GM12878 (cell line): ENCODE data around the gene POU2F1. TPM values are rescaled to one million over a fixed set of nuclear protein-coding genes. Genes with fewer than 3 reads are reported as not detected.

Source experiments
- ATAC-seq: fragments of 200-7000 bp; cut with Tn5 transposase; 3 replicates; pipeline ENCODE4 v1.9.1; 2020; ENCODE audit warnings: mild to moderate bottlenecking, moderate library complexity
- BruUV-seq: library from RNA; stranded (reverse); fragments of 400-500 nt; replicated peaks from 2 replicates; lab custom pipeline; 2021; lab: Mats Ljungman, UMichigan
- CTCF ChIA-PET: fragments of 300-600 bp; sonication (Branson Sonifier 250); formaldehyde crosslinking; extraction: SDS; loops from one replicate; lab custom pipeline; 2021; ENCODE audit warnings: inconsistent platforms; lab: Yijun Ruan, JAX
- POLR2A ChIA-PET: fragments of 350-600 bp; formaldehyde crosslinking; extraction: SDS; loops from one replicate; lab custom pipeline; 2021; ENCODE audit warnings: inconsistent platforms; lab: Charles Lee
- RAD21 ChIA-PET: fragments of 300-600 bp; sonication (Branson Sonifier 250); formaldehyde crosslinking; loops from one replicate; lab custom pipeline; 2023; ENCODE audit warnings: antibody characterized with exemption; ENCODE audit not compliant: unreplicated experiment; lab: Charles Lee
- SMC1A ChIA-PET: fragments of 300-600 bp; sonication (Branson Sonifier 250); formaldehyde crosslinking; loops from one replicate; lab custom pipeline; 2023; ENCODE audit not compliant: unreplicated experiment, uncharacterized antibody; lab: Charles Lee
- DNase-seq: peaks from one replicate; pipeline ENCODE4 v3.0.0-alpha.2; 2011; ENCODE audit warnings: low read depth, low spot score
- FAIRE-seq: peaks from 3 replicates; lab custom pipeline; 2011; peaks lifted over from hg19 to GRCh38; lab: Jason Lieb, UNC
- H2AFZ ChIP-seq: 2 replicates; pipeline ENCODE4 v1.6.0; 2011; ENCODE audit warnings: low read depth, low read length, control low read depth; ENCODE audit not compliant: control insufficient read depth
- H3K27ac ChIP-seq: 2 replicates; pipeline ENCODE4 v1.5.1; 2011; ENCODE audit warnings: control low read depth; ENCODE audit not compliant: control insufficient read depth, insufficient read depth
- H3K27me3 ChIP-seq, 2 experiments: replicated peaks in 1 of 2; 2 replicates each; pipeline versions ENCODE4 v1.6.0 to v1.6.1; 2011; ENCODE audit warnings: low read length in 1 of 2; ENCODE audit not compliant: control insufficient read depth in 2 of 2, insufficient read depth in 2 of 2
- H3K36me3 ChIP-seq, 2 experiments: 2 replicates each; pipeline ENCODE4 v1.5.1; 2011; ENCODE audit warnings: low read length in 1 of 2; ENCODE audit not compliant: control insufficient read depth in 2 of 2, insufficient read depth in 2 of 2
- H3K4me1 ChIP-seq: 2 replicates; pipeline ENCODE4 v1.6.1; 2011; ENCODE audit warnings: mild to moderate bottlenecking, low read length, moderate library complexity, mixed read lengths; ENCODE audit not compliant: control insufficient read depth, insufficient read depth
- H3K4me2 ChIP-seq: 2 replicates; pipeline ENCODE4 v1.6.0; 2011; ENCODE audit warnings: control low read depth; ENCODE audit not compliant: control insufficient read depth, insufficient read depth
- H3K4me3 ChIP-seq: fragments of 200-600 bp; sonication (generic); 2 replicates; pipeline ENCODE4 v1.5.1; 2016
- H3K79me2 ChIP-seq: 2 replicates; pipeline ENCODE4 v1.6.0; 2011; ENCODE audit warnings: low read length; ENCODE audit not compliant: control insufficient read depth, insufficient read depth
- H3K9ac ChIP-seq: 2 replicates; pipeline ENCODE4 v1.8.0; 2011; ENCODE audit warnings: low read length, control low read depth, mixed read lengths; ENCODE audit not compliant: control insufficient read depth, insufficient read depth
- H3K9me3 ChIP-seq: replicated peaks from 3 replicates; pipeline ENCODE4 v1.5.1; 2011; ENCODE audit warnings: mild to moderate bottlenecking, low read length; ENCODE audit not compliant: control insufficient read depth, insufficient read depth
- H4K20me1 ChIP-seq: 2 replicates; pipeline ENCODE4 v1.6.0; 2011; ENCODE audit not compliant: control insufficient read depth, insufficient read depth
- BCL11A ChIP-seq: IDR thresholded peaks from 2 replicates; pipeline ENCODE4 v1.6.1; 2011; ENCODE audit warnings: low read depth, low read length
- CBX3 ChIP-seq: fragments of 200-600 bp; sonication (generic); IDR thresholded peaks from 2 replicates; pipeline ENCODE4 v1.6.1; 2016; ENCODE audit warnings: low read depth, borderline replicate concordance
- CHD4 ChIP-seq: fragments of 200-600 bp; sonication (generic); IDR thresholded peaks from 2 replicates; pipeline ENCODE4 v1.6.1; 2016; ENCODE audit warnings: mild to moderate bottlenecking
- ETV6 ChIP-seq, 2 experiments: fragments of 450-650 bp in 1 of 2; IDR thresholded peaks in 1 of 2; conservative IDR thresholded peaks in 1 of 2; 2 replicates each; pipeline ENCODE4 v1.6.1; 2014; ENCODE audit warnings: antibody characterized with exemption in 1 of 2, borderline replicate concordance in 1 of 2, low read depth in 1 of 2, mild to moderate bottlenecking in 1 of 2, moderate library complexity in 1 of 2
- JUND ChIP-seq: IDR thresholded peaks from 2 replicates; pipeline ENCODE4 v1.6.1; 2012; ENCODE audit warnings: low read depth, mild to moderate bottlenecking, low read length, improper control_type of control experiment, moderate library complexity
- PAX5 ChIP-seq: IDR thresholded peaks from 2 replicates; pipeline ENCODE4 v1.6.1; 2011; ENCODE audit warnings: low read depth, low read length, borderline replicate concordance
- POLR2AphosphoS5 ChIP-seq: IDR thresholded peaks from 2 replicates; pipeline ENCODE4 v1.6.1; 2011; ENCODE audit warnings: mild to moderate bottlenecking, low read length, inconsistent platforms
- REST ChIP-seq: IDR thresholded peaks from 2 replicates; pipeline ENCODE4 v1.6.1; 2012; ENCODE audit warnings: mild to moderate bottlenecking, low read depth, low read length
- SP1 ChIP-seq: IDR thresholded peaks from one replicate; pipeline ENCODE4 v1.6.1; 2011; ENCODE audit warnings: low read depth, low read length
- SREBF2 ChIP-seq: IDR thresholded peaks from 2 replicates; pipeline ENCODE4 v1.6.1; 2012; ENCODE audit warnings: mild to moderate bottlenecking, low read length
- SUPT20H ChIP-seq: IDR thresholded peaks from 2 replicates; pipeline ENCODE4 v1.6.1; 2011; ENCODE audit warnings: low read depth, mild to moderate bottlenecking, low read length, moderate library complexity, borderline replicate concordance; ENCODE audit not compliant: control insufficient read depth
- ZNF207 ChIP-seq: fragments of 450-650 bp; IDR thresholded peaks from 2 replicates; pipeline ENCODE4 v1.6.1; 2014; ENCODE audit warnings: antibody characterized with exemption, mild to moderate bottlenecking, borderline replicate concordance
- ZNF217 ChIP-seq: fragments of 450-650 bp; IDR thresholded peaks from 2 replicates; pipeline ENCODE4 v1.6.1; 2017; ENCODE audit warnings: antibody characterized with exemption, mild to moderate bottlenecking
- WGBS: methylation state at CpG from one replicate; pipeline ENCODE4 v1.1.6; 2016; ENCODE audit warnings: low lambda C conversion rate; ENCODE audit not compliant: insufficient replicate concordance, insufficient coverage; ENCODE audit errors: missing lambda C conversion rate; 5-methylcytosine and 5-hydroxymethylcytosine counted together
- in situ Hi-C: fragments of 300-500 bp; cut with MboI; formaldehyde crosslinking; loops from 9 replicates; pipeline ENCODE4 v1.14.3; 2018; ENCODE audit warnings: mixed read lengths
- intact Hi-C: fragments of 100-400 bp; cut with micrococcal nuclease; formaldehyde crosslinking; loops from one replicate; pipeline ENCODE4 v1.14.2; 2022; ENCODE audit not compliant: unreplicated experiment
- polyA plus RNA-seq, 11 experiments: library from polyadenylated mRNA; depleted of rRNA in 4 of 11; unstranded in 6 of 11; stranded (reverse) in 5 of 11; fragments of >200 nt; fragmentation: Nextera tagmentation in 4 of 11; fragmentation: Illumina TruSeq in 1 of 11; extraction: Ambion mirVana in 4 of 11; extraction: Trizol in 1 of 11; gene quantifications; 1 replicate in 1 of 11; 2 replicates in 10 of 11; pipeline versions ENCODE4 v1.2.1 to v1.2.3, GENCODE V29; 2011 to 2016; ENCODE audit warnings: inconsistent platforms in 2 of 11, missing spikeins in 2 of 11, low read depth in 1 of 11
- total RNA-seq, 4 experiments: library from RNA; depleted of rRNA in 3 of 4; stranded (reverse); fragments of >200 nt in 3 of 4; fragmentation: Illumina TruSeq in 1 of 4; extraction: Trizol in 1 of 4; gene quantifications; 2 replicates each; pipeline versions ENCODE4 v1.2.1 to v1.2.3, GENCODE V29; 2013 to 2021
- TF ChIP-seq, protein P1 (sequence below): fragments of 450-650 bp; IDR thresholded peaks from 2 replicates; pipeline ENCODE4 v1.6.1; 2017; ENCODE audit warnings: low read depth, mild to moderate bottlenecking, moderate library complexity
- TF ChIP-seq, protein P2 (sequence below): fragments of 450-650 bp; IDR thresholded peaks from 2 replicates; pipeline ENCODE4 v1.6.1; 2017; ENCODE audit warnings: mild to moderate bottlenecking, moderate library complexity

POU2F1 gene
- total and polyA plus RNA-seq, 10 of the 15 experiments (the other 5 are each of a cell fraction or from before 2014, with no cell fraction given) = 2.5 to 21.7 (median 12.5) TPM

GRCh38 chr1:167207940-167208623, 12.6 kb upstream of the POU2F1 start:
- CTCF ChIA-PET = no interaction called here
- RAD21 ChIA-PET = interaction anchor here (0.6 to 1.0 kb wide), 2 partner anchors 12 to 39 kb away, joined by 3 read pairs; no protein-coding TSS in a partner anchor
- Histone ChIP-seq H4K20me1 (no peaks in the 10 kb centered on the region), H3K79me2 (no peaks in the 10 kb centered on the region), H3K9ac (no peak overlapping the region), H3K4me2 (no peak overlapping the region), H3K36me3 (no peaks in the 10 kb centered on the region), H3K4me1 (no peaks in the 10 kb centered on the region), H2AFZ (no peak overlapping the region), H3K9me3 (peaks cover 14% of the 10 kb centered on the region), H3K4me3 (no peak overlapping the region), H3K27me3 (no peaks in the 10 kb centered on the region), H3K27ac (no peak overlapping the region)
- 2% methylated on average over 6 of the region's 6 CpGs for WGBS
- no TSS peak for BruUV-seq
- POLR2A ChIA-PET = no interaction called here
- SMC1A ChIA-PET = interaction anchor here (0.6 kb wide), 1 partner anchor 51 kb away, joined by 3 read pairs; no protein-coding TSS in a partner anchor
- in situ Hi-C loops (no loop called here), intact Hi-C loops (no loop called here)
- no peak for ATAC-seq
- no peak for FAIRE-seq
- no peak for DNase-seq
- TF ChIP-seq ETV6 (conservative IDR thresholded peaks at IDR 0.05 in 1 of 2, IDR thresholded peaks at IDR 0.05 in 1 of 2; ENCODE audit: borderline replicate concordance in 1 of 2, low read depth in 1 of 2) (no peak), BCL11A (no peak), POLR2AphosphoS5 (no peak), CHD4 (no peak), JUND (no peak), PAX5 (no peak), ZNF207 (no peak), SREBF2 (no peak), SP1 (no peak), ZNF217 (no peak), CBX3 (no peak), SUPT20H (no peak), REST (no peak)
- TF ChIP-seq, protein P1, sequence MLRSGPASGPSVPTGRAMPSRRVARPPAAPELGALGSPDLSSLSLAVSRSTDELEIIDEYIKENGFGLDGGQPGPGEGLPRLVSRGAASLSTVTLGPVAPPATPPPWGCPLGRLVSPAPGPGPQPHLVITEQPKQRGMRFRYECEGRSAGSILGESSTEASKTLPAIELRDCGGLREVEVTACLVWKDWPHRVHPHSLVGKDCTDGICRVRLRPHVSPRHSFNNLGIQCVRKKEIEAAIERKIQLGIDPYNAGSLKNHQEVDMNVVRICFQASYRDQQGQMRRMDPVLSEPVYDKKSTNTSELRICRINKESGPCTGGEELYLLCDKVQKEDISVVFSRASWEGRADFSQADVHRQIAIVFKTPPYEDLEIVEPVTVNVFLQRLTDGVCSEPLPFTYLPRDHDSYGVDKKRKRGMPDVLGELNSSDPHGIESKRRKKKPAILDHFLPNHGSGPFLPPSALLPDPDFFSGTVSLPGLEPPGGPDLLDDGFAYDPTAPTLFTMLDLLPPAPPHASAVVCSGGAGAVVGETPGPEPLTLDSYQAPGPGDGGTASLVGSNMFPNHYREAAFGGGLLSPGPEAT = no peak
- TF ChIP-seq, protein P2, sequence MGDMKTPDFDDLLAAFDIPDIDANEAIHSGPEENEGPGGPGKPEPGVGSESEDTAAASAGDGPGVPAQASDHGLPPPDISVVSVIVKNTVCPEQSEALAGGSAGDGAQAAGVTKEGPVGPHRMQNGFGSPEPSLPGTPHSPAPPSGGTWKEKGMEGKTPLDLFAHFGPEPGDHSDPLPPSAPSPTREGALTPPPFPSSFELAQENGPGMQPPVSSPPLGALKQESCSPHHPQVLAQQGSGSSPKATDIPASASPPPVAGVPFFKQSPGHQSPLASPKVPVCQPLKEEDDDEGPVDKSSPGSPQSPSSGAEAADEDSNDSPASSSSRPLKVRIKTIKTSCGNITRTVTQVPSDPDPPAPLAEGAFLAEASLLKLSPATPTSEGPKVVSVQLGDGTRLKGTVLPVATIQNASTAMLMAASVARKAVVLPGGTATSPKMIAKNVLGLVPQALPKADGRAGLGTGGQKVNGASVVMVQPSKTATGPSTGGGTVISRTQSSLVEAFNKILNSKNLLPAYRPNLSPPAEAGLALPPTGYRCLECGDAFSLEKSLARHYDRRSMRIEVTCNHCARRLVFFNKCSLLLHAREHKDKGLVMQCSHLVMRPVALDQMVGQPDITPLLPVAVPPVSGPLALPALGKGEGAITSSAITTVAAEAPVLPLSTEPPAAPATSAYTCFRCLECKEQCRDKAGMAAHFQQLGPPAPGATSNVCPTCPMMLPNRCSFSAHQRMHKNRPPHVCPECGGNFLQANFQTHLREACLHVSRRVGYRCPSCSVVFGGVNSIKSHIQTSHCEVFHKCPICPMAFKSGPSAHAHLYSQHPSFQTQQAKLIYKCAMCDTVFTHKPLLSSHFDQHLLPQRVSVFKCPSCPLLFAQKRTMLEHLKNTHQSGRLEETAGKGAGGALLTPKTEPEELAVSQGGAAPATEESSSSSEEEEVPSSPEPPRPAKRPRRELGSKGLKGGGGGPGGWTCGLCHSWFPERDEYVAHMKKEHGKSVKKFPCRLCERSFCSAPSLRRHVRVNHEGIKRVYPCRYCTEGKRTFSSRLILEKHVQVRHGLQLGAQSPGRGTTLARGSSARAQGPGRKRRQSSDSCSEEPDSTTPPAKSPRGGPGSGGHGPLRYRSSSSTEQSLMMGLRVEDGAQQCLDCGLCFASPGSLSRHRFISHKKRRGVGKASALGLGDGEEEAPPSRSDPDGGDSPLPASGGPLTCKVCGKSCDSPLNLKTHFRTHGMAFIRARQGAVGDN = no peak
